AG09319 (cell line): ENCODE data around the gene TTLL10.

Experiments used
- DNase-seq: peaks from one replicate; pipeline ENCODE4 v3.0.0-alpha.2; 2010; ENCODE audit warnings: low read depth; ENCODE audit errors: extremely low read depth
- TF ChIP-seq, protein P1 (sequence below): IDR thresholded peaks from 2 replicates; pipeline ENCODE4 v1.5.1; 2011; ENCODE audit warnings: low read depth, mild to moderate bottlenecking, inconsistent platforms, low read length, moderate library complexity

TTLL10 gene

DNA sequence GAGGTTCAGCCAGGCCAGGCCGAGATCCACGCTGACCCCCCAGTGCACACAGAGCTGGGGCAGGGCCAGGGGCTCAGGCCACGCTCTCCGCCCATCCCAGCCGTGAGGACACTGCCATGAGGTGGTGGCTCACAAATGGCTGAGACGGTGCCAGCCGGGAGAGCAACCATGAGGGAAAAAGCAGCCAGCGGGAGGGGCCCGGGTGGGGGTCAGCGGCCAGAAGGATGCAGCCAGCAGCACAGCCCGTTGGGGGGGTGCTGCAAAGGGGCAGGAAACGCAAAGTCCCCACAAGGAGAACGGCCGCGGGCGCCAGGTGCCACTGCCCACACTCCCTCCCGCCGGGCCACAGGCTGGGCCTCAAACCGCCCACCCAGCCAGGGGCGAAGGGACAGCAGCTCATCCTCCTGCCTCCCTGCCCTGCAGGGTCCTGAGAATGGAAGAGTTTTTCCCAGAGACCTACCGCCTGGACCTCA lies 8.3 kb downstream of the TTLL10 start:
- no peak for DNase-seq
- TF ChIP-seq, protein P1, sequence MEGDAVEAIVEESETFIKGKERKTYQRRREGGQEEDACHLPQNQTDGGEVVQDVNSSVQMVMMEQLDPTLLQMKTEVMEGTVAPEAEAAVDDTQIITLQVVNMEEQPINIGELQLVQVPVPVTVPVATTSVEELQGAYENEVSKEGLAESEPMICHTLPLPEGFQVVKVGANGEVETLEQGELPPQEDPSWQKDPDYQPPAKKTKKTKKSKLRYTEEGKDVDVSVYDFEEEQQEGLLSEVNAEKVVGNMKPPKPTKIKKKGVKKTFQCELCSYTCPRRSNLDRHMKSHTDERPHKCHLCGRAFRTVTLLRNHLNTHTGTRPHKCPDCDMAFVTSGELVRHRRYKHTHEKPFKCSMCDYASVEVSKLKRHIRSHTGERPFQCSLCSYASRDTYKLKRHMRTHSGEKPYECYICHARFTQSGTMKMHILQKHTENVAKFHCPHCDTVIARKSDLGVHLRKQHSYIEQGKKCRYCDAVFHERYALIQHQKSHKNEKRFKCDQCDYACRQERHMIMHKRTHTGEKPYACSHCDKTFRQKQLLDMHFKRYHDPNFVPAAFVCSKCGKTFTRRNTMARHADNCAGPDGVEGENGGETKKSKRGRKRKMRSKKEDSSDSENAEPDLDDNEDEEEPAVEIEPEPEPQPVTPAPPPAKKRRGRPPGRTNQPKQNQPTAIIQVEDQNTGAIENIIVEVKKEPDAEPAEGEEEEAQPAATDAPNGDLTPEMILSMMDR, result no peak

DNA sequence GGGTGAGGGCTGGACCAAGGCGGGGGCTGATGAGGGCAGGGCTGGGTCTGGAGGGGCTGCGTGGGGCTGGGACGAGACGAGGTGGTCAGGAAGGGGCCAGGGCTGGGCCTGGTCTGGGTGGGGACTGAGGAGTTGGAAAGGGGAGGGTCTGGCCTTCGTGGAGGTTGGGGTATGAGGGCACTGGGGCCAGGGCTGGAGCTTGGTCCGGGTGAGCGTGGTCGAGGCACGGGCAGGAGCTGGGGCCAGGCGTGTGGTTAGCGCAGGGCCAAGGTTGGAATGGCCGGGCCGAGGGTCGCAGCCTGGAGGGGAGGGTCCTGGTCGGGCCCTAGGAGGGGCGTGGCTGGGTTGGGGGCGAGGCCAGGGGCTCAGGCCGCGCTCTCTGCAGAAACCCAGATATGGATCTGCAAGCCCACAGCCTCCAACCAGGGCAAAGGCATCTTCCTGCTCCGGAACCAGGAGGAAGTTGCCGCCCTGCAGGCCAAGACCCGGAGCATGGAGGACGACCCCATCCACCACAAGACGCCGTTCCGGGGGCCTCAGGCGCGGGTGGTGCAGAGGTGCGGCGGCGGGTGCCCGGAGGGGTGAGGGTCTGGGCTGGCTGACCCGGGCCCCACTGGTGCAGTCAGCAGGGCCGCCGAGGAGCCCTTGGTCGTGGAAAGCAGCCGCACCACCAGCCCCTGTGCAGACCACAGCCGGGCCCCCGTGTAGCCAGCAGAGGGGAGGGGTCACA lies 9.0 kb downstream of the TTLL10 start:
- DNase-seq, result no peak

DNA sequence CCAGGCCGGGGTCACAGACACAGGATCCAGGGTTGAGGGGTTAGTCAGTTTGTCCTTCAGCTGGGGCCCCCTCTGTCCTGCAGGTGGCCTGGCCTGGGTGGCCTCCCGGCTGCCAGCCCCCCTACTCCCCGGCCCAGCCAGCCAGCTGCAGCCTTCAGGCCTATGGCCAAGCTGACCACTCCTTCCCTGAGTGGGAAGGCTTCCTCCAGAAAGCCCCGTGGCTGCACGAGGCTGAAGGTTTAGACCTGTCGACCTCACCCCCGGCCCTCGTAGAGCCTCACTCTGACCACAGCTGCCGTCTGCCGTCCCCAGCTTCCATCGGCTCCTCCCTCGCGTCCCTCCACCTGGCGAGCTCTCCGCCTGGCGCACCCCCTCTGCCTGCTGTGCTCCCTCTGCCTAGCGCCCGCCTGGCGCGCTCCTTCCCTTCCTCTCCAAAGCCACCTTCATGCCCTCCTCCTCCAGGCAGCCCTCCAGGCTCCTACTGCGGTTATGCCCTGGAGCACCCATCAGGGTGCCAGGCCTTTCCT lies 9.6 kb downstream of the TTLL10 start:
- no peak for DNase-seq
- TF ChIP-seq, protein P1, result no peak

More for the DNA sequence above, 9.0 kb downstream of the TTLL10 start:
- TF ChIP-seq, protein P1, result no peak

DNA sequence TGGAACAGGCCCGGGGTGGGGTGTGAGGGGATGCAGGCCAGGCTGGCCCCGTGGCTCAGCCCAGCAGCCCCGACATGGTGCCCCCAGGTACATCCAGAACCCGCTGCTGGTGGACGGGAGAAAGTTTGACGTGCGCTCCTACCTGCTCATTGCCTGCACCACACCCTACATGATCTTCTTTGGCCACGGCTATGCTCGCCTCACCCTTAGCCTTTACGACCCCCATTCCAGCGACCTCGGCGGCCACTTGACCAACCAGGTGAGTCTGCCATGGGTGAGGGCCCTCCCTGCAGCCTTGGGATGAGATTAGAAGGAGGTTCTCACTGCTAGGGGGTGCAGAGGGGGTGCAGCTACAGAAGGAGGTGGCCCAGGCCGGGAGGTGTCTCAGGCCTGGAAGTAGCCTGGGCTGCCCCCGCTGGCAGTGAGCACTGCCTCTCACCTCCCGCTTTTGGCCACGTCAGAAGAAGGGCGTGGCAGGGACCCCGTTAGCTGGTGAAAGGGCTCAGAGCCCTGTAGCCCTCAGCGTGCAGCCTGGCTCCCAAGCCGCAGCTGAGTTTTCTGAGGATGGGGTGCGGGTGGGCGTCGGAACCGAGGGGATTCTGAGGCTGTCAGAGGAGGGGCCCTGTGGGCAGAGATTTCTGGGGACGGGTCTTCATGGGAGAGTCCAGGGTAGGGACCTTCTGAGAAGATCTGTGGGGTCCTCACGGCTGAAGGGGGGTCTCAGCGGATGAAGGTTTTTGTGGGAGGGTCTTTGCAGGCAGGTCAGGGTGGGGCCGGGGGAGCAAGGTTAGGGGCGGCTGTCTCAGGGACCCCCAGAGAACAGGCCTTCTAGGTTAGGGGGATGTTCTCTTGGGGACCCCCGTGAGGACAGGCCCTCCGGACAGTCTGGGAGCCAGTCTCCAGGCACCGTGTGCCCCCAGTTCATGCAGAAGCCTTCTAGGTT lies 10.4 kb downstream of the TTLL10 start:
- TF ChIP-seq, protein P1, result no peak
- DNase-seq, result no peak

DNA sequence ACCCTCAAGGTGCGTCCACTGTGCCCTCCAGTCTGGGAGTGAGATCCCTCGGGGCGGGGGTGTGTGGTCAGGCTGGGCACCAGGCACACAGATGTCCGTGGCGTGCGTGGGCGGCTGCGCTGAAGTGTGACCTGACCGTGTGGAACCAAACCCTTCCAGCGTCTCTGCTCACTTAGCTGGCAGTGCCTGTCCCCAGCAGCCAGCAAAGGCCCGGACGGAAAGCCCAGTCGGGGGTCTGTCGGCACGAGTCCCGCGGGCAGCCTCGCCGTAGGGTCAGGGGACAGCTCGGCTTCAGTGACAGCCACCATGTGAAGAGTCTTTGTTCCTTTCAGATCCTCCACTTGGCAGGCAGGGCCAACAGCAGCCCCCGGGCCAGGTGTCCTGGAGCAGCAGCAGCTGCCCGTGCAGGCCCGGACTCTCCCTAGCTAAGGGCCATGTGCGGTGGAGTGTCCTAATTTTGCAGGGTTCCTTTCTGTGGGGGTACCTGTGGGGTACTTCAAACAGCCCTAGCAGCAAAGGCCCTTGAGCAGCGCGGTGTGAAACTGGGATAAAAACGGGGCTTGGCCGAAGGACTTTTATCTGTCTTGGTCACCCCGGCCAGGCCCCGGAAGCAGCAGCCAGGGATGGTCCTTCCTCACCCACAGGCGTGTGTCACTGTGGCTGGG lies 11.6 kb downstream of the TTLL10 start:
- DNase-seq, result no peak
- TF ChIP-seq, protein P1, result no peak

DNA sequence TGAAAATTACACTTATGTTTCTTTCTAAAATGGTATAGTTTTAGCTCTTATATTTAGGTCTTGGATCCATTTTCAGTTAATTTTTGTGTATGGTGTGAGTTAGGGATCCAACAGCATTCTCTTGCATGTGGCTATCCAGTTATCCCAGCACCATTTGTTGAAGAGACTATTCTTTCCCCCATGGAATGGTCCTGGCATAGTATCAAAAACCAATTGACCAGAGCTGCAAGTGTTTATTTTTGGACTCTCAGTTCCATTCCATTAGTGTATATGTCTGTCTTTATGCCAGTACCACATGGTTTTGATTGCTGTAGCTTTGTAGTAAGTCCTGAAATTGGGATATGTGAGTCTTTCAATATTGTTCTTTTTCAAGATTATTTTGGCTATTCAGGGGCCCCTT lies 14.3 kb downstream of the TTLL10 start:
- TF ChIP-seq, protein P1, result no peak
- peak; percentile 70 for DNase-seq
